K562 (cell line): ENCODE measurements around the gene DGKZ. TPM values are rescaled to one million over a fixed set of nuclear protein-coding genes. Genes with fewer than 3 reads are reported as not detected.
A peak's percentile ranks its signal among the peaks of the same experiment; 100 is the strongest.

Source experiments
- CCAR2 ChIP-seq: fragments of 200-400 bp; formaldehyde crosslinking; IDR thresholded peaks from 2 replicates; pipeline ENCODE4 v1.6.1; 2017; ENCODE audit warnings: mild to moderate bottlenecking, low read depth, low read length
- CGGBP1 ChIP-seq: fragments of 250-450 bp; sonication (Bioruptor Pico); IDR thresholded peaks from 2 replicates; pipeline ENCODE4 v1.9.0; 2021; ENCODE audit warnings: mild to moderate bottlenecking
- CHD1 ChIP-seq: fragments of 200-600 bp; sonication (generic); IDR thresholded peaks from one replicate; pipeline ENCODE4 v1.6.1; 2012; ENCODE audit warnings: mild to moderate bottlenecking, moderate library complexity, low read length, inconsistent platforms
- CXXC5 ChIP-seq: fragments of 250-450 bp; sonication (Bioruptor Pico); IDR thresholded peaks from 2 replicates; pipeline ENCODE4 v1.8.0; 2022; ENCODE audit warnings: inconsistent platforms, mild to moderate bottlenecking, moderate library complexity
- ELF1 ChIP-seq: fragments of 200-800 bp; sonication (Bioruptor generic); IDR thresholded peaks from 2 replicates; pipeline ENCODE4 v1.6.1; 2016; ENCODE audit warnings: missing genetic modification characterization, missing compliant biosample characterization
- GABPA ChIP-seq: fragments of 200-800 bp; sonication (Bioruptor generic); conservative IDR thresholded peaks from 2 replicates; pipeline ENCODE4 v1.6.1; 2016; ENCODE audit warnings: low read depth, missing genetic modification characterization, missing compliant biosample characterization
- KDM5B ChIP-seq: fragments of 200-600 bp; sonication (generic); IDR thresholded peaks from 2 replicates; pipeline ENCODE4 v1.6.1; 2012; ENCODE audit warnings: low read depth, mild to moderate bottlenecking, moderate library complexity, low read length, control low read depth, inconsistent platforms; ENCODE audit not compliant: insufficient replicate concordance
- PHF8 ChIP-seq: fragments of 200-600 bp; sonication (generic); IDR thresholded peaks from 2 replicates; pipeline ENCODE4 v1.6.1; 2012; ENCODE audit warnings: mixed run types, mild to moderate bottlenecking, inconsistent platforms, low read length, moderate library complexity, borderline replicate concordance
- POLR2AphosphoS5 ChIP-seq: IDR thresholded peaks from 2 replicates; pipeline ENCODE4 v1.6.1; 2011; ENCODE audit warnings: mild to moderate bottlenecking, low read depth, low read length, moderate library complexity; ENCODE audit not compliant: control insufficient read depth, insufficient read depth
- RBBP5 ChIP-seq: fragments of 200-600 bp; sonication (generic); IDR thresholded peaks from 2 replicates; pipeline ENCODE4 v1.6.1; 2012; ENCODE audit warnings: borderline replicate concordance, mild to moderate bottlenecking, low read length, control low read depth, inconsistent platforms; ENCODE audit not compliant: insufficient read depth, poor library complexity, severe bottlenecking
- SAP30 ChIP-seq: fragments of 200-600 bp; sonication (generic); IDR thresholded peaks from 2 replicates; pipeline ENCODE4 v1.6.1; 2012; ENCODE audit warnings: borderline replicate concordance, low read depth, mild to moderate bottlenecking, moderate library complexity, low read length, control low read depth, inconsistent platforms; ENCODE audit not compliant: insufficient read depth, poor library complexity, severe bottlenecking
- SNRNP70 ChIP-seq: fragments of 200-400 bp; formaldehyde crosslinking; optimal IDR thresholded peaks from 2 replicates; pipeline ENCODE3; 2017; ENCODE audit warnings: low read depth, low read length
- TBP ChIP-seq: optimal IDR thresholded peaks from 2 replicates; pipeline ENCODE3; 2011; ENCODE audit warnings: low read depth, low read length, improper control_type of control experiment
- TFAP4 ChIP-seq: sonication (generic); formaldehyde crosslinking; IDR thresholded peaks from 2 replicates; pipeline ENCODE4 v1.8.0; 2022; ENCODE audit warnings: missing genetic modification reagents, mild to moderate bottlenecking, moderate library complexity, borderline replicate concordance
- ZBTB1 ChIP-seq: sonication (generic); formaldehyde crosslinking; IDR thresholded peaks from 2 replicates; pipeline ENCODE4 v1.8.1; 2023; ENCODE audit warnings: missing genetic modification reagents, low read depth, mild to moderate bottlenecking, borderline replicate concordance
- ZBTB11 ChIP-seq, 3 experiments: fragments of 200-800 bp in 1 of 3; fragments of 250-450 bp in 1 of 3; fragments of 450-650 bp in 1 of 3; sonication (Bioruptor Pico) in 1 of 3; sonication (Bioruptor generic) in 1 of 3; formaldehyde crosslinking in 1 of 3; IDR thresholded peaks; 2 replicates each; pipeline versions ENCODE4 v1.6.1 to v1.8.0; 2016 to 2022; ENCODE audit warnings: mild to moderate bottlenecking in 2 of 3, missing genetic modification characterization in 2 of 3, missing compliant biosample characterization in 1 of 3, moderate library complexity in 1 of 3
- ZNF277 ChIP-seq: fragments of 250-450 bp; sonication (Bioruptor Pico); IDR thresholded peaks from 2 replicates; pipeline ENCODE4 v1.8.0; 2022; ENCODE audit warnings: inconsistent platforms, mild to moderate bottlenecking, moderate library complexity, borderline replicate concordance
- ZNF76 ChIP-seq: fragments of 250-450 bp; sonication (Bioruptor Pico); IDR thresholded peaks from 2 replicates; pipeline ENCODE4 v1.4.0; 2020; ENCODE audit warnings: mild to moderate bottlenecking, moderate library complexity, borderline replicate concordance
- polyA plus RNA-seq, 8 experiments: library from polyadenylated mRNA; depleted of rRNA in 4 of 8; stranded (reverse) in 5 of 8; unstranded in 3 of 8; fragments of >200 nt; fragmentation: Nextera tagmentation in 2 of 8; fragmentation: Illumina TruSeq in 1 of 8; extraction: Ambion mirVana in 2 of 8; extraction: Trizol in 1 of 8; gene quantifications; 2 replicates each; pipeline versions ENCODE4 v1.2.1 to v1.2.3, GENCODE V29; 2011 to 2014; ENCODE audit warnings: inconsistent platforms in 1 of 8, missing spikeins in 1 of 8
- total RNA-seq, 7 experiments: library from RNA; depleted of rRNA in 6 of 7; stranded (reverse); fragments of >200 nt in 6 of 7; fragmentation: Illumina TruSeq in 2 of 7; extraction: Trizol in 2 of 7; gene quantifications; 2 replicates each; pipeline versions ENCODE4 v1.2.1 to v1.2.3, GENCODE V29; 2011 to 2021; ENCODE audit warnings: low replicate concordance in 1 of 7

Gene DGKZ
- total and polyA plus RNA-seq, 9 of the 15 experiments (the other 6 are each of a cell fraction or from before 2014, with no cell fraction given), result 0.51 to 100 (median 44.2) TPM

- peak; percentile 36; the same call in 1 of the 2 replicates for TF ChIP-seq TFAP4 (CRISPR knock-in tag)
- no peak for TF ChIP-seq CCAR2
- 0 out of 2 replicates have a peak, but pooled peaks have one; percentile 35 for TF ChIP-seq ZBTB1 (CRISPR knock-in tag)
- TF ChIP-seq ELF1 (tag), result peak; percentile 75
- TF ChIP-seq CGGBP1, result no peak
- no peak for TF ChIP-seq SNRNP70
- 0 out of 2 replicates have a peak, but pooled peaks have one; percentile 38 for TF ChIP-seq CXXC5 (CRISPR knock-in tag)
- peak; percentile 71 for TF ChIP-seq CHD1
- TF ChIP-seq KDM5B, result peak; percentile 24
- TF ChIP-seq ZNF76 (CRISPR knock-in tag), result no peak
- TF ChIP-seq SAP30, result peak; percentile 61
- TF ChIP-seq ZBTB11 (CRISPR knock-in tag; IDR thresholded peaks at IDR 0.05), result 0 out of 6 replicates have a peak, but pooled peaks of 1 of the 3 experiments have one; percentile 25
- TF ChIP-seq PHF8, result peak; percentile 67; the same call in 1 of the 2 replicates
- TF ChIP-seq GABPA (tag), result peak; percentile 54
- TF ChIP-seq POLR2AphosphoS5, result no peak
- peak; percentile 65 for TF ChIP-seq RBBP5
- TF ChIP-seq TBP, result no peak
- no peak for TF ChIP-seq ZNF277 (CRISPR knock-in tag)
Observed at GRCh38 chr11:46347637-46348311, 511 bp downstream of the DGKZ start (continued).
